H1 (cell line): ENCODE results near the gene KERA. TPM values are rescaled to one million over a fixed set of nuclear protein-coding genes. Genes with fewer than 3 reads are reported as not detected.

Experiments used
- CTCF ChIA-PET: fragments of 300-600 bp; sonication (Branson Sonifier 250); formaldehyde crosslinking; loops from one replicate; lab custom pipeline; 2021; ENCODE audit not compliant: partially characterized antibody; lab: Charles Lee
- POLR2A ChIA-PET: fragments of 300-600 bp; sonication (Branson Sonifier 250); formaldehyde crosslinking; loops from one replicate; lab custom pipeline; 2021; ENCODE audit warnings: inconsistent platforms; ENCODE audit not compliant: partially characterized antibody; lab: Charles Lee
- DNase-seq, 2 experiments: peaks; one replicate each; pipeline versions ENCODE4 v3.0.0 to v3.0.0-alpha.2; 2010 to 2022; ENCODE audit warnings: low spot score in 2 of 2, low read depth in 1 of 2, mixed read lengths in 1 of 2
- FAIRE-seq: peaks from 2 replicates; lab custom pipeline; 2011; peaks lifted over from hg19 to GRCh38; lab: Jason Lieb, UNC
- H2AFZ ChIP-seq: 2 replicates; pipeline ENCODE4 v1.8.1; 2012; ENCODE audit warnings: low read length, inconsistent platforms
- H2AK5ac ChIP-seq: 2 replicates; pipeline ENCODE4 v1.6.1; 2013; ENCODE audit warnings: low read depth, low read length
- H2BK120ac ChIP-seq: replicated peaks from 2 replicates; pipeline ENCODE3; 2013; ENCODE audit warnings: low read depth, low read length, inconsistent platforms
- H2BK12ac ChIP-seq: 2 replicates; pipeline ENCODE4 v1.6.1; 2013; ENCODE audit warnings: low read depth, low read length
- H2BK15ac ChIP-seq: 2 replicates; pipeline ENCODE4 v1.6.1; 2013; ENCODE audit warnings: low read length
- H2BK20ac ChIP-seq: 2 replicates; pipeline ENCODE4 v1.6.1; 2013; ENCODE audit warnings: low read length
- H2BK5ac ChIP-seq: 2 replicates; pipeline ENCODE4 v1.6.1; 2013; ENCODE audit warnings: low read depth, low read length
- H3K14ac ChIP-seq: 2 replicates; pipeline ENCODE4 v1.6.1; 2013; ENCODE audit warnings: inconsistent platforms; ENCODE audit not compliant: insufficient read length
- H3K18ac ChIP-seq: 2 replicates; pipeline ENCODE4 v1.6.1; 2013; ENCODE audit warnings: low read length; ENCODE audit errors: extremely low read depth
- H3K23ac ChIP-seq: 2 replicates; pipeline ENCODE4 v1.6.1; 2013; ENCODE audit warnings: inconsistent platforms; ENCODE audit not compliant: insufficient read length
- H3K23me2 ChIP-seq: 2 replicates; pipeline ENCODE4 v1.6.1; 2013; ENCODE audit warnings: low read depth, low read length
- H3K27ac ChIP-seq: 2 replicates; pipeline ENCODE4 v1.6.1; 2011; ENCODE audit warnings: low read depth, low read length, inconsistent platforms
- H3K27me3 ChIP-seq, 4 experiments: replicated peaks in 1 of 4; 1 replicate in 1 of 4; 2 replicates in 3 of 4; pipeline versions ENCODE4 v1.6.1 to v1.8.1; 2011 to 2013; ENCODE audit warnings: low read length in 3 of 4, mild to moderate bottlenecking in 3 of 4, inconsistent platforms in 2 of 4, mixed read lengths in 2 of 4, moderate library complexity in 1 of 4; ENCODE audit not compliant: control insufficient read depth in 3 of 4, insufficient read depth in 3 of 4; ENCODE audit errors: extremely low read depth in 1 of 4
- H3K36me3 ChIP-seq, 4 experiments: 2 replicates each; pipeline versions ENCODE4 v1.6.1 to v1.8.1; 2011 to 2013; ENCODE audit warnings: mild to moderate bottlenecking in 4 of 4, low read length in 3 of 4, moderate library complexity in 2 of 4, control low read depth in 1 of 4, inconsistent platforms in 1 of 4; ENCODE audit not compliant: insufficient read depth in 4 of 4, control insufficient read depth in 2 of 4
- H3K4ac ChIP-seq: replicated peaks from 2 replicates; pipeline ENCODE3; 2013; ENCODE audit warnings: low read length, low read depth, mixed read lengths, inconsistent platforms; ENCODE audit not compliant: insufficient read length
- H3K4me1 ChIP-seq, 4 experiments: replicated peaks in 1 of 4; 1 replicate in 1 of 4; 2 replicates in 3 of 4; pipeline versions ENCODE4 v1.6.1 to v1.8.1; 2011 to 2013; ENCODE audit warnings: low read length in 3 of 4, inconsistent platforms in 2 of 4, mixed read lengths in 1 of 4; ENCODE audit not compliant: insufficient read depth in 4 of 4, control insufficient read depth in 3 of 4
- H3K4me2 ChIP-seq, 2 experiments: 2 replicates each; pipeline versions ENCODE4 v1.6.1 to v1.8.1; 2011 to 2013; ENCODE audit warnings: low read depth in 2 of 2, low read length in 2 of 2, control low read depth in 1 of 2, inconsistent platforms in 1 of 2, mild to moderate bottlenecking in 1 of 2; ENCODE audit not compliant: insufficient read depth in 1 of 2
- H3K4me3 ChIP-seq, 4 experiments: fragments of 200-600, 300-600 bp in 1 of 4; sonication (generic), shearing (Covaris generic), sonication (Bioruptor Twin) in 1 of 4; 2 replicates each; pipeline versions ENCODE4 v1.5.1 to v1.8.1; 2011 to 2016; ENCODE audit warnings: low read length in 4 of 4, low read depth in 3 of 4, control low read depth in 2 of 4, inconsistent platforms in 2 of 4, mild to moderate bottlenecking in 2 of 4, mixed read lengths in 1 of 4, moderate library complexity in 1 of 4; ENCODE audit not compliant: insufficient read depth in 2 of 4; ENCODE audit errors: extremely low read depth in 1 of 4
- H3K56ac ChIP-seq: replicated peaks from 2 replicates; pipeline ENCODE3; 2013; ENCODE audit warnings: low read depth, mild to moderate bottlenecking, mixed read lengths, low read length, inconsistent platforms; ENCODE audit not compliant: insufficient read length
- H3K79me1 ChIP-seq: 2 replicates; pipeline ENCODE4 v1.6.1; 2013; ENCODE audit warnings: low read depth, low read length, control low read depth
- H3K79me2 ChIP-seq, 2 experiments: 2 replicates each; pipeline versions ENCODE4 v1.6.1 to v1.8.1; 2012 to 2013; ENCODE audit warnings: low read length in 2 of 2, mild to moderate bottlenecking in 2 of 2, inconsistent platforms in 1 of 2; ENCODE audit not compliant: insufficient read depth in 2 of 2, control insufficient read depth in 1 of 2
- H3K9ac ChIP-seq, 4 experiments: replicated peaks in 1 of 4; 1 replicate in 1 of 4; 2 replicates in 3 of 4; pipeline versions ENCODE4 v1.6.1 to v1.8.1; 2011 to 2013; ENCODE audit warnings: low read depth in 3 of 4, low read length in 3 of 4, control low read depth in 2 of 4, mild to moderate bottlenecking in 2 of 4, moderate library complexity in 2 of 4, inconsistent platforms in 1 of 4; ENCODE audit errors: extremely low read depth in 1 of 4
- H3K9me3 ChIP-seq, 2 experiments: 2 replicates each; pipeline versions ENCODE4 v1.6.1 to v1.8.1; 2012 to 2013; ENCODE audit warnings: mild to moderate bottlenecking in 2 of 2, moderate library complexity in 2 of 2, control low read depth in 1 of 2, inconsistent platforms in 1 of 2, low read depth in 1 of 2, low read length in 1 of 2, mixed read lengths in 1 of 2; ENCODE audit not compliant: insufficient read depth in 2 of 2
- H4K20me1 ChIP-seq, 2 experiments: replicated peaks in 1 of 2; 2 replicates each; pipeline versions ENCODE3 to v1.8.1; 2011 to 2013; ENCODE audit warnings: inconsistent platforms in 2 of 2, low read length in 2 of 2, mild to moderate bottlenecking in 1 of 2; ENCODE audit not compliant: insufficient read depth in 2 of 2, control insufficient read depth in 1 of 2
- H4K5ac ChIP-seq: 2 replicates; pipeline ENCODE4 v1.6.1; 2013; ENCODE audit warnings: low read length, low read depth, mixed read lengths, inconsistent platforms; ENCODE audit not compliant: insufficient read length
- H4K8ac ChIP-seq: 2 replicates; pipeline ENCODE4 v1.8.0; 2013; ENCODE audit warnings: mild to moderate bottlenecking, moderate library complexity, low read length, inconsistent platforms; ENCODE audit not compliant: insufficient read depth; ENCODE audit errors: extremely low read depth
- H4K91ac ChIP-seq: replicated peaks from 2 replicates; pipeline ENCODE3; 2013; ENCODE audit warnings: low read length, mixed read lengths, inconsistent platforms; ENCODE audit not compliant: insufficient read length
- SRF ChIP-seq: IDR thresholded peaks from 2 replicates; pipeline ENCODE4 v1.6.1; 2011; ENCODE audit warnings: mild to moderate bottlenecking, low read depth, low read length, moderate library complexity
- WGBS, 2 experiments: shearing (Covaris generic) in 1 of 2; methylation state at CpG; one replicate each; pipeline versions ENCODE4 v1.1.6 to v1.1.7; 2013 to 2015; ENCODE audit warnings: low lambda C conversion rate in 2 of 2, mixed read lengths in 2 of 2, inconsistent platforms in 1 of 2, low coverage in 1 of 2, missing lambda C conversion rate in 1 of 2; ENCODE audit not compliant: insufficient replicate concordance in 2 of 2, insufficient coverage in 1 of 2, insufficient read length in 1 of 2; ENCODE audit errors: extremely low coverage in 1 of 2, missing lambda C conversion rate in 1 of 2; 5-methylcytosine and 5-hydroxymethylcytosine counted together
- polyA plus RNA-seq, 7 experiments: library from polyadenylated mRNA; depleted of rRNA in 3 of 7; stranded (reverse) in 5 of 7; unstranded in 2 of 7; fragments of >200 nt in 5 of 7; fragments of 200-250 nt in 2 of 7; gene quantifications; 1 replicate in 5 of 7; 2 replicates in 1 of 7; 4 replicates in 1 of 7; pipeline versions ENCODE4 v1.2.1 to v1.2.3, GENCODE V29; 2011 to 2013; ENCODE audit warnings: missing spikeins in 2 of 7, mixed read lengths in 2 of 7
- total RNA-seq: library from RNA; stranded (reverse); fragmentation: NEBNext Ultra II Directional; extraction: Animal tissue kit (Norgen Biotek cat#: 25700); gene quantifications from 2 replicates; pipeline ENCODE4 v1.2.1, GENCODE V29; 2021

KERA gene
- total and polyA plus RNA-seq, 2 of the 8 experiments (the other 6 are each of a cell fraction or from before 2014, with no cell fraction given), result not detected

- no peak for TF ChIP-seq SRF
- Histone ChIP-seq H4K91ac (no peak overlapping the region), H3K9me3 (no peaks in the 10 kb centered on the region), H3K14ac (no peak overlapping the region), H3K79me1 (no peaks in the 10 kb centered on the region), H2BK20ac (no peak overlapping the region), H3K9ac (no peak overlapping the region), H4K5ac (no peak overlapping the region), H2BK120ac (no peak overlapping the region), H3K4ac (no peak overlapping the region), H3K23ac (no peak overlapping the region), H3K27ac (no peak overlapping the region), H2BK5ac (no peak overlapping the region), H4K20me1 (no peaks in the 10 kb centered on the region), H4K8ac (no peak overlapping the region), H3K4me1 (no peaks in the 10 kb centered on the region), H2AFZ (no peak overlapping the region), H3K4me3 (no peak overlapping the region), H3K4me2 (no peak overlapping the region), H2AK5ac (no peak overlapping the region), H3K56ac (no peak overlapping the region), H2BK15ac (no peak overlapping the region), H3K23me2 (no peaks in the 10 kb centered on the region), H3K36me3 (no peaks in the 10 kb centered on the region), H3K18ac (no peak overlapping the region), H3K27me3 (no peaks in the 10 kb centered on the region), H3K79me2 (no peaks in the 10 kb centered on the region), H2BK12ac (no peak overlapping the region)
- 91% methylated on average over 5 of the region's 5 CpGs; no CpG with 5 or more reads in 1 of the 2 experiments for WGBS, 2 experiments
- FAIRE-seq (no peak), DNase-seq (no peak)
- POLR2A ChIA-PET, result no interaction called here
- CTCF ChIA-PET, result interaction anchor here (1.0 to 1.6 kb wide), 3 partner anchors 14 to 250 kb away, joined by 3 to 4 read pairs (median 4); no protein-coding TSS in a partner anchor
These were observed 48.0 kb upstream of the KERA start for GRCh38 chr12:91105807-91106206.
